ENCODE results near the gene PDE8A.
"Not testable (repeated sequence)": the region's sequence is repeated elsewhere in the genome, so short reads cannot be mapped to it uniquely, and the experiment has no call there.

PDE8A gene

GRCh38 chr15:85172846-85173490 lies 191.3 kb downstream of the PDE8A start:
- DNase-seq (ENCODE audit: low spot score) = no peak

DNA sequence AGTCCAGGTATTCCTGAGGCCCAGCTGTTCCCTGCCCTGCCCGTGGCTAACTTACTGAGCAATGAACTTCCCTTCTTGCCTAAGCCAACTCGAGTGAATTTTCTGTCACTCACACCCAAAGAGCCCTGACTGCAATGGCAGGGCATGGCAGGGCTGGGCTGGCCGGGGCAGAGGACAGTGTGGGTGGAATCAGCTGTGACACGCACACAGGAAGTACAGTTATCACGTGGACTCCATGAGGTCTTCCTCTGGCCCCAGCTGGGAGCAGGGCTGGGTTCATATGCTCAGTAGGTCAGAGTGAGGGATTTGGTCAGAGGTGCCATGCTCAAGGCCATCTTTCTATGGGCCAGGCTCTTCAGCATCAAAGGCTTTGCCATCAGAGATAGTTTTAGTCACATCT lies 192.0 kb downstream of the PDE8A start:
- not testable (repeated sequence) for DNase-seq (ENCODE audit: low spot score)

- no peak for DNase-seq (ENCODE audit: low spot score)
Observed at GRCh38 chr15:85174521-85174920, 192.9 kb downstream of the PDE8A start.

GRCh38 chr15:85177042-85177515 lies 195.4 kb downstream of the PDE8A start:
- peak; percentile 12 for DNase-seq (ENCODE audit: low spot score)

GRCh38 chr15:85178308-85178707 lies 196.7 kb downstream of the PDE8A start:
- DNase-seq (ENCODE audit: low spot score) = no peak

- no peak for DNase-seq (ENCODE audit: low spot score)
Observed at GRCh38 chr15:85179700-85180099, 198.0 kb downstream of the PDE8A start.

DNA sequence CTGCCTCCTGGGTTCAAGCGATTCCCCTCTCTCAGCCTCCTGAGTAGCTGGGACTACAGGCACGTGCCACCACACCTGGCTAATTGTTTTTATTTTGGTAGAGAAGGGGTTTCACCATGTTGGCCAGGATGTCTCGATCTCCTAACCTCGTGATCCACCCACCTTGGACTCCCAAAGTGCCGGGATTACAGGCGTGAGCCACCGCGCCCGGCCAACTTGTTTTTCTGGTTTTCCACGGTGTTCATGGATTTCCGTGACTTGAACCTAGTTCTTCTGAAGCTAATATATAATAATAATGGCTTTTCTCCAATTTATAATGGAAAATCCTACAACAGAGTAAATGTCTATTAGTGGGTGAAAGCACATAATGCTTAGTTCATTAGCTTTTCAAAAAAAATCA lies 203.7 kb downstream of the PDE8A start:
- not testable (repeated sequence) for DNase-seq (ENCODE audit: low spot score)

DNA sequence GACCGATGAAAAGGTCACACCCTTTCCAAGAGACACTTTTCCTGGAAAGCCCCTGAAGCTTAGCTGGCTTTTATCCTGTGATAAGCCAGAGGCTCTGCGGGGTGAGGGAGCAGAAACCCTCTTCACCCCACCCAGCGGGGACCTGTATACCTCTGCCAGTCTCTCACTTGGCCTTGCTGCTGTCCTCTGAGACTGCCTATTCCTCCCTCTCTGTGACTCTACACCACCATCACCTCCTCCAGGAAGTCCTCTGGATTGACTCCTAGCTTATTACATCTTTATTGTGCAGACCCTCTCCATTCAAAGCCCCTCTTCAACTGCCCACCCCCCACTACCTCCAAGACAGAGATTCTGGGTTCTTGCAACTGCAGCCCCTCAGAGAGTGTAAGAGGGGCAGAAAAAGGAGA lies 206.5 kb downstream of the PDE8A start:
- not testable (repeated sequence) for DNase-seq (ENCODE audit: low spot score)

All from AG08396 (cell line).